AG09319 (cell line): Measurements from ENCODE around the gene NFATC1.
A peak's percentile ranks its signal among the peaks of the same experiment; 100 is the strongest.

Experiments
- DNase-seq: peaks from one replicate; pipeline ENCODE4 v3.0.0-alpha.2; 2010; ENCODE audit warnings: low read depth; ENCODE audit errors: extremely low read depth
- CTCF ChIP-seq: IDR thresholded peaks from 2 replicates; pipeline ENCODE4 v1.5.1; 2011; ENCODE audit warnings: low read depth, mild to moderate bottlenecking, inconsistent platforms, low read length, moderate library complexity

NFATC1 gene

GRCh38 chr18:79416677-79417052, 20.9 kb downstream of the NFATC1 start:
- DNase-seq: no peak
- no peak for TF ChIP-seq CTCF

GRCh38 chr18:79418236-79418635, 22.5 kb downstream of the NFATC1 start:
- no peak for DNase-seq
- no peak for TF ChIP-seq CTCF

GRCh38 chr18:79418642-79419041, 22.9 kb downstream of the NFATC1 start:
- TF ChIP-seq CTCF: no peak
- DNase-seq: no peak

- no peak for DNase-seq
- no peak for TF ChIP-seq CTCF
Measured at GRCh38 chr18:79420033-79420745, 24.5 kb downstream of the NFATC1 start.

- no peak for TF ChIP-seq CTCF
- DNase-seq: no peak
Measured at GRCh38 chr18:79421275-79421857, 25.6 kb downstream of the NFATC1 start.

GRCh38 chr18:79422022-79422782, 26.5 kb downstream of the NFATC1 start:
- peak; percentile 16 for DNase-seq
- no peak for TF ChIP-seq CTCF

GRCh38 chr18:79422783-79423165, 27.0 kb downstream of the NFATC1 start:
- DNase-seq: no peak
- TF ChIP-seq CTCF: no peak
